ENCODE data around the gene BANF1. TPM values are rescaled to one million over a fixed set of nuclear protein-coding genes. Genes with fewer than 3 reads are reported as not detected.

BANF1 gene
- total and polyA plus RNA-seq, 2 of the 13 experiments (the other 11 are each of a cell fraction or from before 2014, with no cell fraction given), result 40.5 to 86.5 TPM

DNA sequence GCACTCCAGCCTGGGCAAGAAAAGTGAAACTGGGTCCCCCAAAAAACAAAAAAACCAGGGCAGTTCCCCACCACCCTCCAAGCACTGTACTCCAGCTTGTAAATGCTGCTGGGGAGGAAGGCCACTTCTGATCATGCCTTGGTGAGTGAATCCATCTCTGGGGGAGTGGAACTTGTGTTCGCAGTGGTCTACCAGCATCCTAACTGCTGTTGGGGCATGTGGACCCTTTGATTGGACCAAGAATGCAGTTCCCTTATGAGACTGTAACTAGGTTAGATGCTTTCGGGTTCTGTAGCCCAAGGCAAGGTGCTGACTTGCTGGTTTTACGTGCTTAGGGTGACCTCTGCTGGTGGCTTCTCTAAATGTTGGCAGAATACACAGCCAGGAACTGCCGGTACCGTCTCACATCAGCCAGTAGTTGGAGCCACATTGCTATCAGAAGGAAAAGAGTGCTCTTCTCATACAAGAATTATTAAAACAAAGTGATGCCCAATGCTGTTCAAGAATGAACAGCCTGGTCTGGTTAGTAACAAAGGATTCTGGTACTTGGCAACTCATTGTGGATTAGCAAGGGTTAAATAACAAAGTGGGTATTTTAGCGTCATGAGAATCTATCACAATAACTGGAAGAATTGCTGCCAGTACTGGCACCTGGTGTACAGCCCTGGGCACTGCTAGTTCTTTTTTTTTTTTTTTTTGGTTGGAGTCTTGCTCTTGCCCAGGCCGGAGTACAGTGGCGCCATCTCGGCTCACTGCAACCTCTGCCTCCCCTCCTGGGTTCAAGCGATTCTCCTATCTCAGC lies 13.3 kb upstream of the BANF1 start (continued):
- TF ChIP-seq, protein P1, sequence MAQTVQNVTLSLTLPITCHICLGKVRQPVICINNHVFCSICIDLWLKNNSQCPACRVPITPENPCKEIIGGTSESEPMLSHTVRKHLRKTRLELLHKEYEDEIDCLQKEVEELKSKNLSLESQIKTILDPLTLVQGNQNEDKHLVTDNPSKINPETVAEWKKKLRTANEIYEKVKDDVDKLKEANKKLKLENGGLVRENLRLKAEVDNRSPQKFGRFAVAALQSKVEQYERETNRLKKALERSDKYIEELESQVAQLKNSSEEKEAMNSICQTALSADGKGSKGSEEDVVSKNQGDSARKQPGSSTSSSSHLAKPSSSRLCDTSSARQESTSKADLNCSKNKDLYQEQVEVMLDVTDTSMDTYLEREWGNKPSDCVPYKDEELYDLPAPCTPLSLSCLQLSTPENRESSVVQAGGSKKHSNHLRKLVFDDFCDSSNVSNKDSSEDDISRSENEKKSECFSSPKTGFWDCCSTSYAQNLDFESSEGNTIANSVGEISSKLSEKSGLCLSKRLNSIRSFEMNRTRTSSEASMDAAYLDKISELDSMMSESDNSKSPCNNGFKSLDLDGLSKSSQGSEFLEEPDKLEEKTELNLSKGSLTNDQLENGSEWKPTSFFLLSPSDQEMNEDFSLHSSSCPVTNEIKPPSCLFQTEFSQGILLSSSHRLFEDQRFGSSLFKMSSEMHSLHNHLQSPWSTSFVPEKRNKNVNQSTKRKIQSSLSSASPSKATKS (CRISPR knock-in tag; IDR thresholded peaks at IDR 0.05), result no peak
- no peak for TF ChIP-seq MEIS2 (CRISPR knock-in tag; IDR thresholded peaks at IDR 0.05)
- TF ChIP-seq SIN3B (IDR thresholded peaks at IDR 0.05; ENCODE audit: low read length), result no peak
- TF ChIP-seq RAD51 (IDR thresholded peaks at IDR 0.05; ENCODE audit: borderline replicate concordance), result no peak
- no peak for TF ChIP-seq ZNF441 (CRISPR knock-in tag; IDR thresholded peaks at IDR 0.05; ENCODE audit: borderline replicate concordance)
- TF ChIP-seq STAG1 (CRISPR knock-in tag; IDR thresholded peaks at IDR 0.05), result peak; percentile 99
- no peak for TF ChIP-seq ZNF543 (CRISPR knock-in tag; IDR thresholded peaks at IDR 0.05)
- TF ChIP-seq FOXP1 (IDR thresholded peaks at IDR 0.05), result no peak
- TF ChIP-seq FOXP1 (CRISPR knock-in tag; IDR thresholded peaks at IDR 0.05), result no peak
- TF ChIP-seq, protein P2, sequence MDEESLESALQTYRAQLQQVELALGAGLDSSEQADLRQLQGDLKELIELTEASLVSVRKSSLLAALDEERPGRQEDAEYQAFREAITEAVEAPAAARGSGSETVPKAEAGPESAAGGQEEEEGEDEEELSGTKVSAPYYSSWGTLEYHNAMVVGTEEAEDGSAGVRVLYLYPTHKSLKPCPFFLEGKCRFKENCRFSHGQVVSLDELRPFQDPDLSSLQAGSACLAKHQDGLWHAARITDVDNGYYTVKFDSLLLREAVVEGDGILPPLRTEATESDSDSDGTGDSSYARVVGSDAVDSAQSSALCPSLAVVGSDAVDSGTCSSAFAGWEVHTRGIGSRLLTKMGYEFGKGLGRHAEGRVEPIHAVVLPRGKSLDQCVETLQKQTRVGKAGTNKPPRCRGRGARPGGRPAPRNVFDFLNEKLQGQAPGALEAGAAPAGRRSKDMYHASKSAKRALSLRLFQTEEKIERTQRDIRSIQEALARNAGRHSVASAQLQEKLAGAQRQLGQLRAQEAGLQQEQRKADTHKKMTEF (CRISPR knock-in tag; IDR thresholded peaks at IDR 0.05), result peak; percentile 42; the same call in 1 of the 2 replicates
- TF ChIP-seq ELF3 (CRISPR knock-in tag; IDR thresholded peaks at IDR 0.05), result peak; percentile 50
- peak; percentile 81 for TF ChIP-seq KDM3A (CRISPR knock-in tag; IDR thresholded peaks at IDR 0.05; ENCODE audit: low read depth)
- TF ChIP-seq FOSL2 (CRISPR knock-in tag; IDR thresholded peaks at IDR 0.05), result peak; percentile 42; the same call in 1 of the 2 replicates
- TF ChIP-seq SOX5 (CRISPR knock-in tag; IDR thresholded peaks at IDR 0.05; ENCODE audit: borderline replicate concordance), result 0 out of 2 replicates have a peak, but pooled peaks have one; percentile 16
- TF ChIP-seq FOXA1 (IDR thresholded peaks at IDR 0.05), result no peak
- peak; percentile 47; the same call in 1 of the 2 replicates for TF ChIP-seq FOXA1 (CRISPR knock-in tag; IDR thresholded peaks at IDR 0.05)
- no peak for TF ChIP-seq GABPA (IDR thresholded peaks at IDR 0.05; ENCODE audit: low read depth, low read length)
- TF ChIP-seq GABPA (CRISPR knock-in tag; IDR thresholded peaks at IDR 0.05; ENCODE audit: low read depth), result peak; percentile 62; the same call in 1 of the 2 replicates
- peak; percentile 61; the same call in 1 of the 2 replicates for TF ChIP-seq GATAD1 (CRISPR knock-in tag; IDR thresholded peaks at IDR 0.05)
- TF ChIP-seq ZSCAN31 (CRISPR knock-in tag; IDR thresholded peaks at IDR 0.05; ENCODE audit: low read depth), result peak; percentile 56; the same call in 1 of the 2 replicates
- TF ChIP-seq, protein P3, sequence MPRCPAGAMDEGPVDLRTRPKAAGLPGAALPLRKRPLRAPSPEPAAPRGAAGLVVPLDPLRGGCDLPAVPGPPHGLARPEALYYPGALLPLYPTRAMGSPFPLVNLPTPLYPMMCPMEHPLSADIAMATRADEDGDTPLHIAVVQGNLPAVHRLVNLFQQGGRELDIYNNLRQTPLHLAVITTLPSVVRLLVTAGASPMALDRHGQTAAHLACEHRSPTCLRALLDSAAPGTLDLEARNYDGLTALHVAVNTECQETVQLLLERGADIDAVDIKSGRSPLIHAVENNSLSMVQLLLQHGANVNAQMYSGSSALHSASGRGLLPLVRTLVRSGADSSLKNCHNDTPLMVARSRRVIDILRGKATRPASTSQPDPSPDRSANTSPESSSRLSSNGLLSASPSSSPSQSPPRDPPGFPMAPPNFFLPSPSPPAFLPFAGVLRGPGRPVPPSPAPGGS (CRISPR knock-in tag; IDR thresholded peaks at IDR 0.05), result 0 out of 2 replicates have a peak, but pooled peaks have one; percentile 26
- TF ChIP-seq IRF2 (CRISPR knock-in tag; IDR thresholded peaks at IDR 0.05), result peak; percentile 63; the same call in 1 of the 2 replicates
- no peak for TF ChIP-seq CREB1 (IDR thresholded peaks at IDR 0.05)
- TF ChIP-seq CREB1 (CRISPR knock-in tag; IDR thresholded peaks at IDR 0.05), result peak; percentile 17; the same call in 1 of the 2 replicates
- TF ChIP-seq FOXO1 (CRISPR knock-in tag; IDR thresholded peaks at IDR 0.05), result no peak
- TF ChIP-seq ZNF652 (CRISPR knock-in tag; IDR thresholded peaks at IDR 0.05; ENCODE audit: borderline replicate concordance, low read depth), result peak; percentile 67; the same call in 1 of the 2 replicates
- no peak for TF ChIP-seq YEATS4 (CRISPR knock-in tag; IDR thresholded peaks at IDR 0.05; ENCODE audit: borderline replicate concordance)
- no peak for TF ChIP-seq SMAD9 (CRISPR knock-in tag; IDR thresholded peaks at IDR 0.05)
- peak; percentile 29; the same call in 1 of the 2 replicates for TF ChIP-seq HOXA3 (CRISPR knock-in tag; IDR thresholded peaks at IDR 0.05)
- TF ChIP-seq ZNF367 (CRISPR knock-in tag; IDR thresholded peaks at IDR 0.05; ENCODE audit: borderline replicate concordance), result no peak
- TF ChIP-seq TOE1 (CRISPR knock-in tag; IDR thresholded peaks at IDR 0.05), result no peak

All from HepG2 (cell line).